H1 (cell line): Measurements from ENCODE around the gene BSND. TPM values are rescaled to one million over a fixed set of nuclear protein-coding genes. Genes with fewer than 3 reads are reported as not detected.

Experiments
- CTCF ChIA-PET: fragments of 300-600 bp; sonication (Branson Sonifier 250); formaldehyde crosslinking; loops from one replicate; lab custom pipeline; 2021; ENCODE audit not compliant: partially characterized antibody; lab: Charles Lee
- POLR2A ChIA-PET: fragments of 300-600 bp; sonication (Branson Sonifier 250); formaldehyde crosslinking; loops from one replicate; lab custom pipeline; 2021; ENCODE audit warnings: inconsistent platforms; ENCODE audit not compliant: partially characterized antibody; lab: Charles Lee
- DNase-seq, 2 experiments: peaks; one replicate each; pipeline versions ENCODE4 v3.0.0 to v3.0.0-alpha.2; 2010 to 2022; ENCODE audit warnings: low spot score in 2 of 2, low read depth in 1 of 2, mixed read lengths in 1 of 2
- FAIRE-seq: peaks from 2 replicates; lab custom pipeline; 2011; peaks lifted over from hg19 to GRCh38; lab: Jason Lieb, UNC
- H2AFZ ChIP-seq: 2 replicates; pipeline ENCODE4 v1.8.1; 2012; ENCODE audit warnings: low read length, inconsistent platforms
- H2AK5ac ChIP-seq: 2 replicates; pipeline ENCODE4 v1.6.1; 2013; ENCODE audit warnings: low read depth, low read length
- H2BK120ac ChIP-seq: replicated peaks from 2 replicates; pipeline ENCODE3; 2013; ENCODE audit warnings: low read depth, low read length, inconsistent platforms
- H2BK12ac ChIP-seq: 2 replicates; pipeline ENCODE4 v1.6.1; 2013; ENCODE audit warnings: low read depth, low read length
- H2BK15ac ChIP-seq: 2 replicates; pipeline ENCODE4 v1.6.1; 2013; ENCODE audit warnings: low read length
- H2BK20ac ChIP-seq: 2 replicates; pipeline ENCODE4 v1.6.1; 2013; ENCODE audit warnings: low read length
- H2BK5ac ChIP-seq: 2 replicates; pipeline ENCODE4 v1.6.1; 2013; ENCODE audit warnings: low read depth, low read length
- H3K14ac ChIP-seq: 2 replicates; pipeline ENCODE4 v1.6.1; 2013; ENCODE audit warnings: inconsistent platforms; ENCODE audit not compliant: insufficient read length
- H3K18ac ChIP-seq: 2 replicates; pipeline ENCODE4 v1.6.1; 2013; ENCODE audit warnings: low read length; ENCODE audit errors: extremely low read depth
- H3K23ac ChIP-seq: 2 replicates; pipeline ENCODE4 v1.6.1; 2013; ENCODE audit warnings: inconsistent platforms; ENCODE audit not compliant: insufficient read length
- H3K23me2 ChIP-seq: 2 replicates; pipeline ENCODE4 v1.6.1; 2013; ENCODE audit warnings: low read depth, low read length
- H3K27ac ChIP-seq: 2 replicates; pipeline ENCODE4 v1.6.1; 2011; ENCODE audit warnings: low read depth, low read length, inconsistent platforms
- H3K27me3 ChIP-seq, 4 experiments: replicated peaks in 1 of 4; 1 replicate in 1 of 4; 2 replicates in 3 of 4; pipeline versions ENCODE4 v1.6.1 to v1.8.1; 2011 to 2013; ENCODE audit warnings: low read length in 3 of 4, mild to moderate bottlenecking in 3 of 4, inconsistent platforms in 2 of 4, mixed read lengths in 2 of 4, moderate library complexity in 1 of 4; ENCODE audit not compliant: control insufficient read depth in 3 of 4, insufficient read depth in 3 of 4; ENCODE audit errors: extremely low read depth in 1 of 4
- H3K36me3 ChIP-seq, 4 experiments: 2 replicates each; pipeline versions ENCODE4 v1.6.1 to v1.8.1; 2011 to 2013; ENCODE audit warnings: mild to moderate bottlenecking in 4 of 4, low read length in 3 of 4, moderate library complexity in 2 of 4, control low read depth in 1 of 4, inconsistent platforms in 1 of 4; ENCODE audit not compliant: insufficient read depth in 4 of 4, control insufficient read depth in 2 of 4
- H3K4ac ChIP-seq: replicated peaks from 2 replicates; pipeline ENCODE3; 2013; ENCODE audit warnings: low read length, low read depth, mixed read lengths, inconsistent platforms; ENCODE audit not compliant: insufficient read length
- H3K4me1 ChIP-seq, 4 experiments: replicated peaks in 1 of 4; 1 replicate in 1 of 4; 2 replicates in 3 of 4; pipeline versions ENCODE4 v1.6.1 to v1.8.1; 2011 to 2013; ENCODE audit warnings: low read length in 3 of 4, inconsistent platforms in 2 of 4, mixed read lengths in 1 of 4; ENCODE audit not compliant: insufficient read depth in 4 of 4, control insufficient read depth in 3 of 4
- H3K4me2 ChIP-seq, 2 experiments: 2 replicates each; pipeline versions ENCODE4 v1.6.1 to v1.8.1; 2011 to 2013; ENCODE audit warnings: low read depth in 2 of 2, low read length in 2 of 2, control low read depth in 1 of 2, inconsistent platforms in 1 of 2, mild to moderate bottlenecking in 1 of 2; ENCODE audit not compliant: insufficient read depth in 1 of 2
- H3K4me3 ChIP-seq, 4 experiments: fragments of 200-600, 300-600 bp in 1 of 4; sonication (generic), shearing (Covaris generic), sonication (Bioruptor Twin) in 1 of 4; 2 replicates each; pipeline versions ENCODE4 v1.5.1 to v1.8.1; 2011 to 2016; ENCODE audit warnings: low read length in 4 of 4, low read depth in 3 of 4, control low read depth in 2 of 4, inconsistent platforms in 2 of 4, mild to moderate bottlenecking in 2 of 4, mixed read lengths in 1 of 4, moderate library complexity in 1 of 4; ENCODE audit not compliant: insufficient read depth in 2 of 4; ENCODE audit errors: extremely low read depth in 1 of 4
- H3K56ac ChIP-seq: replicated peaks from 2 replicates; pipeline ENCODE3; 2013; ENCODE audit warnings: low read depth, mild to moderate bottlenecking, mixed read lengths, low read length, inconsistent platforms; ENCODE audit not compliant: insufficient read length
- H3K79me1 ChIP-seq: 2 replicates; pipeline ENCODE4 v1.6.1; 2013; ENCODE audit warnings: low read depth, low read length, control low read depth
- H3K79me2 ChIP-seq, 2 experiments: 2 replicates each; pipeline versions ENCODE4 v1.6.1 to v1.8.1; 2012 to 2013; ENCODE audit warnings: low read length in 2 of 2, mild to moderate bottlenecking in 2 of 2, inconsistent platforms in 1 of 2; ENCODE audit not compliant: insufficient read depth in 2 of 2, control insufficient read depth in 1 of 2
- H3K9ac ChIP-seq, 4 experiments: replicated peaks in 1 of 4; 1 replicate in 1 of 4; 2 replicates in 3 of 4; pipeline versions ENCODE4 v1.6.1 to v1.8.1; 2011 to 2013; ENCODE audit warnings: low read depth in 3 of 4, low read length in 3 of 4, control low read depth in 2 of 4, mild to moderate bottlenecking in 2 of 4, moderate library complexity in 2 of 4, inconsistent platforms in 1 of 4; ENCODE audit errors: extremely low read depth in 1 of 4
- H3K9me3 ChIP-seq, 2 experiments: 2 replicates each; pipeline versions ENCODE4 v1.6.1 to v1.8.1; 2012 to 2013; ENCODE audit warnings: mild to moderate bottlenecking in 2 of 2, moderate library complexity in 2 of 2, control low read depth in 1 of 2, inconsistent platforms in 1 of 2, low read depth in 1 of 2, low read length in 1 of 2, mixed read lengths in 1 of 2; ENCODE audit not compliant: insufficient read depth in 2 of 2
- H4K20me1 ChIP-seq, 2 experiments: replicated peaks in 1 of 2; 2 replicates each; pipeline versions ENCODE3 to v1.8.1; 2011 to 2013; ENCODE audit warnings: inconsistent platforms in 2 of 2, low read length in 2 of 2, mild to moderate bottlenecking in 1 of 2; ENCODE audit not compliant: insufficient read depth in 2 of 2, control insufficient read depth in 1 of 2
- H4K5ac ChIP-seq: 2 replicates; pipeline ENCODE4 v1.6.1; 2013; ENCODE audit warnings: low read length, low read depth, mixed read lengths, inconsistent platforms; ENCODE audit not compliant: insufficient read length
- H4K8ac ChIP-seq: 2 replicates; pipeline ENCODE4 v1.8.0; 2013; ENCODE audit warnings: mild to moderate bottlenecking, moderate library complexity, low read length, inconsistent platforms; ENCODE audit not compliant: insufficient read depth; ENCODE audit errors: extremely low read depth
- H4K91ac ChIP-seq: replicated peaks from 2 replicates; pipeline ENCODE3; 2013; ENCODE audit warnings: low read length, mixed read lengths, inconsistent platforms; ENCODE audit not compliant: insufficient read length
- WGBS, 2 experiments: shearing (Covaris generic) in 1 of 2; methylation state at CpG; one replicate each; pipeline versions ENCODE4 v1.1.6 to v1.1.7; 2013 to 2015; ENCODE audit warnings: low lambda C conversion rate in 2 of 2, mixed read lengths in 2 of 2, inconsistent platforms in 1 of 2, low coverage in 1 of 2, missing lambda C conversion rate in 1 of 2; ENCODE audit not compliant: insufficient replicate concordance in 2 of 2, insufficient coverage in 1 of 2, insufficient read length in 1 of 2; ENCODE audit errors: extremely low coverage in 1 of 2, missing lambda C conversion rate in 1 of 2; 5-methylcytosine and 5-hydroxymethylcytosine counted together
- polyA plus RNA-seq, 7 experiments: library from polyadenylated mRNA; depleted of rRNA in 3 of 7; stranded (reverse) in 5 of 7; unstranded in 2 of 7; fragments of >200 nt in 5 of 7; fragments of 200-250 nt in 2 of 7; gene quantifications; 1 replicate in 5 of 7; 2 replicates in 1 of 7; 4 replicates in 1 of 7; pipeline versions ENCODE4 v1.2.1 to v1.2.3, GENCODE V29; 2011 to 2013; ENCODE audit warnings: missing spikeins in 2 of 7, mixed read lengths in 2 of 7
- total RNA-seq: library from RNA; stranded (reverse); fragmentation: NEBNext Ultra II Directional; extraction: Animal tissue kit (Norgen Biotek cat#: 25700); gene quantifications from 2 replicates; pipeline ENCODE4 v1.2.1, GENCODE V29; 2021

Gene BSND
- total and polyA plus RNA-seq, 2 of the 8 experiments (the other 6 are each of a cell fraction or from before 2014, with no cell fraction given): 0.43 to 0.68 TPM

DNA sequence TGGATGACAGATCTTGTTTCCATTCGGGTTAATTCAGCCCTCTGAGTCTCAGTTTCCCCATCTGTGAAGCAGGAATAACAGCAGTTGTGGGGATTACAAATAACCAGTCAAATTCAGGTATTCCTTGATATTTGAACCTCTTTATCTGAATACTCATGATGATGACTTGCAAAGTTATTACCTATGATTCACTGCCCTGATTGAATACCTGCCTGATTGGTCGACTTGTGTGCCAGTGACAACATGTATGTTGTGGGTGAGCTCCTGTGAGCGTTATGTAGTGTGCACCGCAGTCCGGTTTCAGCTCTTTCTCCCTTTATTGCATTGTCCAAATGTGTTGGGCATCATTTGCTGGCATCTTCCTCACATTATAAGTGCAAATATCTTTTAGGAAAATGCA, 27.8 kb upstream of the BSND start:
- H2BK12ac ChIP-seq: no peak overlapping the region
- DNase-seq (no peak), FAIRE-seq (no peak)
- no peak overlapping the region for H3K18ac ChIP-seq
- H4K91ac ChIP-seq: no peak overlapping the region
- H3K79me2 ChIP-seq: no peaks in the 10 kb centered on the region
- H3K27me3 ChIP-seq: no peaks in the 10 kb centered on the region
- H4K8ac ChIP-seq: no peak overlapping the region
- H3K14ac ChIP-seq: no peak overlapping the region
- ChIA-PET CTCF (interaction anchor here (0.7 to 4.3 kb wide), 10 partner anchors 8 to 1419 kb away, joined by 3 to 31 read pairs (median 11); no protein-coding TSS in a partner anchor), POLR2A (interaction anchor here (0.8 kb wide), 1 partner anchor 9 kb away, joined by 3 read pairs; no protein-coding TSS in a partner anchor)
- no peak overlapping the region for H2BK120ac ChIP-seq
- no peak overlapping the region for H2AFZ ChIP-seq
- H3K27ac ChIP-seq: no peak overlapping the region
- H3K56ac ChIP-seq: no peak overlapping the region
- H3K23ac ChIP-seq: no peak overlapping the region
- H2BK15ac ChIP-seq: 0 out of 2 replicates have a peak overlapping the region, but pooled peaks have one; percentile 82
- no peak overlapping the region for H2BK5ac ChIP-seq
- H2BK20ac ChIP-seq: 0 out of 2 replicates have a peak overlapping the region, but pooled peaks have one; percentile 43
- H3K4me1 ChIP-seq: no peaks in the 10 kb centered on the region; a peak in 1 of 7 replicates
- no peaks in the 10 kb centered on the region for H3K36me3 ChIP-seq
- no peak overlapping the region for H3K4ac ChIP-seq
- no peak overlapping the region for H3K4me3 ChIP-seq
- H2AK5ac ChIP-seq: 0 out of 2 replicates have a peak overlapping the region, but pooled peaks have one; percentile 42
- H4K5ac ChIP-seq: no peak overlapping the region
- no peaks in the 10 kb centered on the region for H3K9me3 ChIP-seq
- no peak overlapping the region for H3K9ac ChIP-seq
- no peaks in the 10 kb centered on the region for H3K23me2 ChIP-seq
- no peak overlapping the region for H3K4me2 ChIP-seq
- H3K79me1 ChIP-seq: no peaks in the 10 kb centered on the region
- no peaks in the 10 kb centered on the region for H4K20me1 ChIP-seq
- 92% methylated on average over 5 of the region's 5 CpGs; no CpG with 5 or more reads in 1 of the 2 experiments for WGBS, 2 experiments
